NT2/D1 (cell line): ENCODE measurements around the gene RND2.
A peak's percentile ranks its signal among the peaks of the same experiment; 100 is the strongest.
"Not testable (repeated sequence)": the region's sequence is repeated elsewhere in the genome, so short reads cannot be mapped to it uniquely, and the experiment has no call there.

Source experiments
- DNase-seq: peaks from one replicate; pipeline ENCODE4 v3.0.0-alpha.2; 2011; ENCODE audit warnings: low read depth, low spot score
- H3K27me3 ChIP-seq: 2 replicates; pipeline ENCODE4 v1.6.0; 2011; ENCODE audit warnings: mild to moderate bottlenecking; ENCODE audit not compliant: insufficient read length, insufficient read depth
- H3K36me3 ChIP-seq: 2 replicates; pipeline ENCODE4 v1.6.1; 2011; ENCODE audit warnings: mild to moderate bottlenecking, low read length, mixed read lengths; ENCODE audit not compliant: insufficient read depth, insufficient read length
- H3K4me1 ChIP-seq: 2 replicates; pipeline ENCODE4 v1.5.1; 2011; ENCODE audit not compliant: insufficient read depth, insufficient read length
- H3K4me3 ChIP-seq: 2 replicates; pipeline ENCODE4 v1.5.1; 2011; ENCODE audit warnings: low read depth; ENCODE audit not compliant: insufficient read length
- H3K9ac ChIP-seq: 2 replicates; pipeline ENCODE4 v1.6.0; 2011; ENCODE audit warnings: low read depth; ENCODE audit not compliant: insufficient read length
- H3K9me3 ChIP-seq: 2 replicates; pipeline ENCODE4 v1.5.1; 2011; ENCODE audit warnings: mild to moderate bottlenecking, low read length; ENCODE audit not compliant: insufficient read depth
- SUZ12 ChIP-seq: IDR thresholded peaks from 2 replicates; pipeline ENCODE4 v1.6.1; 2011; ENCODE audit not compliant: insufficient read length, insufficient read depth; ENCODE audit errors: extremely low read depth
- YY1 ChIP-seq: IDR thresholded peaks from 2 replicates; pipeline ENCODE4 v1.6.1; 2011; ENCODE audit not compliant: insufficient read length, insufficient read depth
- ZNF274 ChIP-seq: IDR thresholded peaks from 2 replicates; pipeline ENCODE4 v1.6.1; 2011; ENCODE audit warnings: mild to moderate bottlenecking, low read depth, low read length

RND2 gene

GRCh38 chr17:42985225-42985624 is 39.8 kb upstream of the RND2 start:
- TF ChIP-seq ZNF274 (no peak), SUZ12 (no peak), YY1 (no peak)
- Histone ChIP-seq H3K9ac (no peak overlapping the region), H3K27me3 (no peaks in the 10 kb centered on the region), H3K9me3 (no peaks in the 10 kb centered on the region), H3K4me3 (no peak overlapping the region), H3K4me1 (no peaks in the 10 kb centered on the region), H3K36me3 (peaks cover 70% of the 10 kb centered on the region)
- DNase-seq, result no peak

- TF ChIP-seq ZNF274, result no peak
- no peak for TF ChIP-seq SUZ12
- TF ChIP-seq YY1, result no peak
- Histone ChIP-seq H3K36me3 (peaks cover 93% of the 10 kb centered on the region), H3K9ac (no peak overlapping the region), H3K4me3 (no peak overlapping the region), H3K9me3 (no peaks in the 10 kb centered on the region), H3K4me1 (no peaks in the 10 kb centered on the region), H3K27me3 (no peaks in the 10 kb centered on the region)
- no peak for DNase-seq
Measured at GRCh38 chr17:42989141-42989540, 35.9 kb upstream of the RND2 start.

- TF ChIP-seq SUZ12 (no peak), ZNF274 (no peak), YY1 (no peak)
- Histone ChIP-seq H3K27me3 (no peaks in the 10 kb centered on the region), H3K36me3 (peaks cover 93% of the 10 kb centered on the region), H3K4me1 (no peaks in the 10 kb centered on the region), H3K9me3 (no peaks in the 10 kb centered on the region), H3K4me3 (no peak overlapping the region), H3K9ac (no peak overlapping the region)
- DNase-seq, result no peak
Measured at GRCh38 chr17:42989726-42990652, 35.0 kb upstream of the RND2 start.

GRCh38 chr17:42991471-42991870 is 33.6 kb upstream of the RND2 start:
- H3K9me3 ChIP-seq, result no peaks in the 10 kb centered on the region
- no peak overlapping the region for H3K9ac ChIP-seq
- peaks cover 81% of the 10 kb centered on the region for H3K36me3 ChIP-seq
- no peak overlapping the region for H3K4me3 ChIP-seq
- H3K4me1 ChIP-seq, result no peaks in the 10 kb centered on the region
- DNase-seq, result no peak
- TF ChIP-seq ZNF274 (no peak), SUZ12 (no peak), YY1 (no peak)
- H3K27me3 ChIP-seq, result no peaks in the 10 kb centered on the region

- Histone ChIP-seq H3K36me3 (peaks cover 68% of the 10 kb centered on the region), H3K9me3 (no peaks in the 10 kb centered on the region), H3K4me3 (no peak overlapping the region), H3K9ac (no peak overlapping the region), H3K4me1 (no peaks in the 10 kb centered on the region), H3K27me3 (no peaks in the 10 kb centered on the region)
- no peak for TF ChIP-seq ZNF274
- TF ChIP-seq SUZ12, result no peak
- no peak for TF ChIP-seq YY1
- DNase-seq, result no peak
Measured at GRCh38 chr17:42992872-42993271, 32.2 kb upstream of the RND2 start.

DNA sequence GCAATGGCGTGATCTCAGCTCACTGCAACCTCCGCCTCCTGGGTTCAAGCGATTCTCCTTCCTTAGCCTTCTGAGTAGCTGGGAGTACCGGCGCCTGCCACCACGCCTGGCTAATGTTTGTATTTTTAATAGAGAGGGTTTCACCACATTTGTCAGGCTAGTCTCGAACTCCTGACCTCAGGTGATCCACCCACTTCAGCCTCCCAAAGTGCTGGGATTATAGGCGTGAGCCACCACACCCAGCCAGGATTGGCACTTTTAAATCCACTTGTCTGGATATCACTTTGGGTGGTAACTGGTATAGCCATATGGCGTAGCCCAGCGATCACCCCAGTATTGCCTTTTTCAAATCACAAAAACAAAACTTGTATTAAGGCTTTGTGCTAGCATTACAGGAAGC is 31.1 kb upstream of the RND2 start:
- peaks cover 64% of the 10 kb centered on the region for H3K36me3 ChIP-seq
- not testable (repeated sequence) for DNase-seq, H3K27me3 ChIP-seq, H3K4me3 ChIP-seq, H3K4me1 ChIP-seq, H3K9ac ChIP-seq, H3K9me3 ChIP-seq

- peaks cover 5% of the 10 kb centered on the region for H3K4me1 ChIP-seq
- no peaks in the 10 kb centered on the region for H3K27me3 ChIP-seq
- H3K4me3 ChIP-seq, result peak overlapping the region; percentile 12
- TF ChIP-seq YY1, result no peak
- no peak for TF ChIP-seq SUZ12
- no peak for TF ChIP-seq ZNF274
- H3K9me3 ChIP-seq, result no peaks in the 10 kb centered on the region
- peak overlapping the region; percentile 69 for H3K9ac ChIP-seq
- peaks cover 63% of the 10 kb centered on the region for H3K36me3 ChIP-seq
- DNase-seq, result no peak
Measured at GRCh38 chr17:42997390-42997983, 27.5 kb upstream of the RND2 start.
